ENCODE data around the gene RNF133.
"Not testable (repeated sequence)": the region's sequence is repeated elsewhere in the genome, so short reads cannot be mapped to it uniquely, and the experiment has no call there.

Gene RNF133

GRCh38 chr7:122684504-122684903 is 14.4 kb downstream of the RNF133 start:
- no peak for DNase-seq (ENCODE audit: low read depth in 2 of 2)
- no peak overlapping the region for H3K4me3 ChIP-seq (replicated peaks in 1 of 2; ENCODE audit: low read depth in 2 of 2, low read length in 2 of 2)
- TF ChIP-seq CTCF (IDR thresholded peaks at IDR 0.05; ENCODE audit: low read depth, low read length), result no peak

- no peak for DNase-seq (ENCODE audit: low read depth in 2 of 2)
- no peak overlapping the region for H3K4me3 ChIP-seq (replicated peaks in 1 of 2; ENCODE audit: low read depth in 2 of 2, low read length in 2 of 2)
- TF ChIP-seq CTCF (IDR thresholded peaks at IDR 0.05; ENCODE audit: low read depth, low read length), result no peak
Observed at GRCh38 chr7:122682815-122683550, 15.9 kb downstream of the RNF133 start.

DNA sequence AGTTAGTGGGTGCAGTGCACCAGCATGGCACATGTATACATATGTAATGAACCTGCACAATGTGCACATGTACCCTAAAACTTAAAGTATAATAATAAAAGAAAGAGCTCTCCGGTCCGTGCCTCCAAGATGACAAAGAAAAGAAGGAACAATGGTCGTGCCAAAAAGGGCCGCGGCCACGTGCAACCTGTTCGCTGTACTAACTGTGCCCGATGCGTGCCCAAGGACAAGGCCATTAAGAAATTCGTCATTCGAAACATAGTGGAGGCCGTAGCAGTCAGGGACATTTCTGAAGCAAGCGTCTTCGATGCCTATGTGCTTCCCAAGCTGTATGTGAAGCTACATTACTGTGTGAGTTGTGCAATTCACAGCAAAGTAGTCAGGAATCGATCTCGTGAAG is 17.7 kb downstream of the RNF133 start:
- H3K4me3 ChIP-seq (replicated peaks in 1 of 2; ENCODE audit: low read depth in 2 of 2, low read length in 2 of 2); DNase-seq (ENCODE audit: low read depth in 2 of 2): not testable (repeated sequence)

GRCh38 chr7:122679813-122680212 is 19.1 kb downstream of the RNF133 start:
- no peak for DNase-seq (ENCODE audit: low read depth in 2 of 2)
- H3K4me3 ChIP-seq (replicated peaks in 1 of 2; ENCODE audit: low read depth in 2 of 2, low read length in 2 of 2), result no peak overlapping the region
- no peak for TF ChIP-seq CTCF (IDR thresholded peaks at IDR 0.05; ENCODE audit: low read depth, low read length)

DNA sequence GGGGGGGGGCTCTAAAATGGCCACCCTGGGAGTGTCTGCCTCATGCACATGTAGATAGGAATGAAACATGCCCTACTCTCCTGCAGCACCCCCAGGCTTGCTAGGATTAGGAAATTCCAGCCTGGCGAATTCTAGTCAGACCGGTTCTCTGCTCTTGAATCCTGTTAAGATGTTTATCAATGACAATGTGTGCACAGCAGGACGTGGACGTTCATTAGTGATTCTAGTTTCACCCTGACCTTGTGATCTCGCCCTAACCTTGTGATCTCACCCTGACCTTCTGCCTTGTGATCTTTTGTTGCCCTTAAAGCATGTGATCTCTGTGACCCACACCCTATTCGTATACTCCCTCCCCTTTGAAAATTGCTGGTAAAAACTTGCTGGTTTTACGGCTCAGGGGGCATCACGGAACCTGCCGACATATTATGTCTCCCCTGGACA is 19.6 kb downstream of the RNF133 start:
- not testable (repeated sequence) for H3K4me3 ChIP-seq (replicated peaks in 1 of 2; ENCODE audit: low read depth in 2 of 2, low read length in 2 of 2)

DNA sequence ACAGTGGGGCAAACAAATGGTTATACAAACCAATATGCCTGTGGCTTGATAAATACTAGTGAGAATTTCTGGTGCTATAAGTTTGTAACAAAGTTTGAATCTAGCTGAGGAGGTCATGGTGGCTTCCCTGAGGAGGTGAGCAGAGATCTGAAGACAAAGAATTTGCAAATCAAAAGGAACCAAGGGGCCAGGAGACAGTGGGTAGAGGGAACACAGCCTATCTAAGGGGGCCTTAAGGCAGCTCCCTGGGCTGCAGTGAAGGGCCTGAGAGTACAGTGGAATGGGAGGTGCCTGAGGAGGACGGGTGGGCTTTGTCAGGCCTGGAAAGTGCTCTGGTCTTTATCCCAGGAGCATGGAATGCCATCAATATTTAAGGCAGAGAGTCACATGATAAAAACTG is 21.8 kb downstream of the RNF133 start:
- H3K4me3 ChIP-seq (replicated peaks in 1 of 2; ENCODE audit: low read depth in 2 of 2, low read length in 2 of 2), result no peak overlapping the region
- no peak for DNase-seq (ENCODE audit: low read depth in 2 of 2)
- no peak for TF ChIP-seq CTCF (IDR thresholded peaks at IDR 0.05; ENCODE audit: low read depth, low read length)

More for the DNA sequence above, 19.6 kb downstream of the RNF133 start:
- not testable (repeated sequence) for DNase-seq (ENCODE audit: low read depth in 2 of 2)

DNA sequence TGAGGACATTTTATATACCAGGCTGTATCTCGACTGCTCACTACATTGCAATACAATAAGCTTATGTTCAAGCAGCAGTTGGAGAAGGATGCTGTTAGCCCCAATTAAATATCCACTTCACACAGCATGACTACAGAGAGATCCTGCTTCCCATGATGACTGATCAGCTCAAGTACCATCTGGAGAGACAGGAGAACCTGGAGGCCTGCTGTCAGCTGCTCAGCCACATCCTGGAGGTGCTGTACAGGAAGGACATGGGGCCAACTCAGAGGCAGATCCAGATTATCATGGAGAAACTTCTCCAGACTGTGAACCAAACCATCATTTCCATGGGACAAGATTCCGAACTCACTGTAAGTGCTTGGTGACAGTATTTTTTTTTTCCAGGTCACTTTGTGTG is 22.5 kb downstream of the RNF133 start:
- TF ChIP-seq CTCF (IDR thresholded peaks at IDR 0.05; ENCODE audit: low read depth, low read length), result no peak
- DNase-seq (ENCODE audit: low read depth in 2 of 2), result no peak
- no peak overlapping the region for H3K4me3 ChIP-seq (replicated peaks in 1 of 2; ENCODE audit: low read depth in 2 of 2, low read length in 2 of 2)

- no peak overlapping the region for H3K4me3 ChIP-seq (replicated peaks in 1 of 2; ENCODE audit: low read depth in 2 of 2, low read length in 2 of 2)
- no peak for TF ChIP-seq CTCF (IDR thresholded peaks at IDR 0.05; ENCODE audit: low read depth, low read length)
- DNase-seq (ENCODE audit: low read depth in 2 of 2), result no peak
Observed at GRCh38 chr7:122675621-122676020, 23.3 kb downstream of the RNF133 start.
